Measurements from ENCODE around the gene RSPO3. TPM values are rescaled to one million over a fixed set of nuclear protein-coding genes. Genes with fewer than 3 reads are reported as not detected.
A peak's percentile ranks its signal among the peaks of the same experiment; 100 is the strongest.

Gene RSPO3
- total and polyA plus RNA-seq, 4 donors, result 1.4 to 3.5 (median 1.6) TPM

- H3K4me1 ChIP-seq (ENCODE audit: control insufficient read depth in 4 of 4, insufficient read depth in 4 of 4, low read length in 3 of 4), result no peaks in the 10 kb centered on the region
- H3K9ac ChIP-seq (ENCODE audit: low read depth in 1 of 2, low read length in 2 of 2), result no peak overlapping the region
- TF ChIP-seq ATF3 (IDR thresholded peaks at IDR 0.05), result no peak
- TF ChIP-seq RAD21 (IDR thresholded peaks at IDR 0.05), result no peak
- TF ChIP-seq, protein P1, sequence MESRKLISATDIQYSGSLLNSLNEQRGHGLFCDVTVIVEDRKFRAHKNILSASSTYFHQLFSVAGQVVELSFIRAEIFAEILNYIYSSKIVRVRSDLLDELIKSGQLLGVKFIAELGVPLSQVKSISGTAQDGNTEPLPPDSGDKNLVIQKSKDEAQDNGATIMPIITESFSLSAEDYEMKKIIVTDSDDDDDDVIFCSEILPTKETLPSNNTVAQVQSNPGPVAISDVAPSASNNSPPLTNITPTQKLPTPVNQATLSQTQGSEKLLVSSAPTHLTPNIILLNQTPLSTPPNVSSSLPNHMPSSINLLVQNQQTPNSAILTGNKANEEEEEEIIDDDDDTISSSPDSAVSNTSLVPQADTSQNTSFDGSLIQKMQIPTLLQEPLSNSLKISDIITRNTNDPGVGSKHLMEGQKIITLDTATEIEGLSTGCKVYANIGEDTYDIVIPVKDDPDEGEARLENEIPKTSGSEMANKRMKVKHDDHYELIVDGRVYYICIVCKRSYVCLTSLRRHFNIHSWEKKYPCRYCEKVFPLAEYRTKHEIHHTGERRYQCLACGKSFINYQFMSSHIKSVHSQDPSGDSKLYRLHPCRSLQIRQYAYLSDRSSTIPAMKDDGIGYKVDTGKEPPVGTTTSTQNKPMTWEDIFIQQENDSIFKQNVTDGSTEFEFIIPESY (IDR thresholded peaks at IDR 0.05), result no peak
- TF ChIP-seq NR2F2 (IDR thresholded peaks at IDR 0.05), result no peak
- TF ChIP-seq, protein P2, sequence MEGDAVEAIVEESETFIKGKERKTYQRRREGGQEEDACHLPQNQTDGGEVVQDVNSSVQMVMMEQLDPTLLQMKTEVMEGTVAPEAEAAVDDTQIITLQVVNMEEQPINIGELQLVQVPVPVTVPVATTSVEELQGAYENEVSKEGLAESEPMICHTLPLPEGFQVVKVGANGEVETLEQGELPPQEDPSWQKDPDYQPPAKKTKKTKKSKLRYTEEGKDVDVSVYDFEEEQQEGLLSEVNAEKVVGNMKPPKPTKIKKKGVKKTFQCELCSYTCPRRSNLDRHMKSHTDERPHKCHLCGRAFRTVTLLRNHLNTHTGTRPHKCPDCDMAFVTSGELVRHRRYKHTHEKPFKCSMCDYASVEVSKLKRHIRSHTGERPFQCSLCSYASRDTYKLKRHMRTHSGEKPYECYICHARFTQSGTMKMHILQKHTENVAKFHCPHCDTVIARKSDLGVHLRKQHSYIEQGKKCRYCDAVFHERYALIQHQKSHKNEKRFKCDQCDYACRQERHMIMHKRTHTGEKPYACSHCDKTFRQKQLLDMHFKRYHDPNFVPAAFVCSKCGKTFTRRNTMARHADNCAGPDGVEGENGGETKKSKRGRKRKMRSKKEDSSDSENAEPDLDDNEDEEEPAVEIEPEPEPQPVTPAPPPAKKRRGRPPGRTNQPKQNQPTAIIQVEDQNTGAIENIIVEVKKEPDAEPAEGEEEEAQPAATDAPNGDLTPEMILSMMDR (IDR thresholded peaks at IDR 0.05; ENCODE audit: low read depth, low read length, missing input control), result no peak
- TF ChIP-seq MAX (IDR thresholded peaks at IDR 0.05), result no peak
- TF ChIP-seq GABPA (IDR thresholded peaks at IDR 0.05 in 1 of 2, conservative IDR thresholded peaks at IDR 0.05 in 1 of 2), result no peak
- 71% methylated on average over 3 of the region's 3 CpGs for WGBS
- H3K27me3 ChIP-seq (ENCODE audit: control insufficient read depth in 4 of 4, insufficient read depth in 4 of 4, low read length in 3 of 4), result no peaks in the 10 kb centered on the region
- no peak overlapping the region for H3K27ac ChIP-seq (ENCODE audit: low read depth in 1 of 2, low read length in 2 of 2)
- H3K9me3 ChIP-seq (ENCODE audit: control insufficient read depth in 4 of 4, low read length in 3 of 4), result no peaks in the 10 kb centered on the region
- DNase-seq (ENCODE audit: low spot score), result no peak
- H3K4me3 ChIP-seq (ENCODE audit: low read depth in 1 of 3, low read length in 3 of 3), result no peak overlapping the region
- no peaks in the 10 kb centered on the region for H3K36me3 ChIP-seq (ENCODE audit: control insufficient read depth in 4 of 4, insufficient read depth in 3 of 4, low read depth in 1 of 4, low read length in 3 of 4)
These were observed 74.6 kb downstream of the RSPO3 start for GRCh38 chr6:127192911-127193541.

GRCh38 chr6:127195833-127196232 lies 77.4 kb downstream of the RSPO3 start:
- Histone ChIP-seq H3K27ac (ENCODE audit: low read depth in 1 of 2, low read length in 2 of 2) (no peak overlapping the region), H3K36me3 (ENCODE audit: control insufficient read depth in 4 of 4, insufficient read depth in 3 of 4, low read depth in 1 of 4, low read length in 3 of 4) (no peaks in the 10 kb centered on the region), H3K27me3 (ENCODE audit: control insufficient read depth in 4 of 4, insufficient read depth in 4 of 4, low read length in 3 of 4) (no peaks in the 10 kb centered on the region), H3K9ac (ENCODE audit: low read depth in 1 of 2, low read length in 2 of 2) (no peak overlapping the region), H3K4me1 (ENCODE audit: control insufficient read depth in 4 of 4, insufficient read depth in 4 of 4, low read length in 3 of 4) (no peaks in the 10 kb centered on the region), H3K4me3 (ENCODE audit: low read depth in 1 of 3, low read length in 3 of 3) (no peak overlapping the region), H3K9me3 (ENCODE audit: control insufficient read depth in 4 of 4, low read length in 3 of 4) (no peaks in the 10 kb centered on the region)
- TF ChIP-seq FOXA2 (IDR thresholded peaks at IDR 0.05) (no peak), NR2F2 (IDR thresholded peaks at IDR 0.05) (no peak), YY1 (IDR thresholded peaks at IDR 0.05) (no peak), RAD21 (IDR thresholded peaks at IDR 0.05) (peak; percentile 63 to 69), GABPA (IDR thresholded peaks at IDR 0.05 in 1 of 2, conservative IDR thresholded peaks at IDR 0.05 in 1 of 2) (no peak)
- DNase-seq (ENCODE audit: low spot score), result no peak
- 29% methylated on average over 3 of the region's 3 CpGs for WGBS

- no peaks in the 10 kb centered on the region for H3K4me1 ChIP-seq (ENCODE audit: control insufficient read depth in 4 of 4, insufficient read depth in 4 of 4, low read length in 3 of 4)
- H3K27me3 ChIP-seq (ENCODE audit: control insufficient read depth in 4 of 4, insufficient read depth in 4 of 4, low read length in 3 of 4), result no peaks in the 10 kb centered on the region
- no peak overlapping the region for H3K27ac ChIP-seq (ENCODE audit: low read depth in 1 of 2, low read length in 2 of 2)
- WGBS, result 80% methylated on average over 5 of the region's 5 CpGs
- H3K4me3 ChIP-seq (ENCODE audit: low read depth in 1 of 3, low read length in 3 of 3), result no peak overlapping the region
- DNase-seq (ENCODE audit: low spot score), result no peak
- H3K36me3 ChIP-seq (ENCODE audit: control insufficient read depth in 4 of 4, insufficient read depth in 3 of 4, low read depth in 1 of 4, low read length in 3 of 4), result no peaks in the 10 kb centered on the region
- H3K9me3 ChIP-seq (ENCODE audit: control insufficient read depth in 4 of 4, low read length in 3 of 4), result no peaks in the 10 kb centered on the region
- H3K9ac ChIP-seq (ENCODE audit: low read depth in 1 of 2, low read length in 2 of 2), result no peak overlapping the region
- TF ChIP-seq JUND (IDR thresholded peaks at IDR 0.05) (no peak), MAX (IDR thresholded peaks at IDR 0.05) (no peak), TAF1 (conservative IDR thresholded peaks at IDR 0.05) (no peak), RAD21 (IDR thresholded peaks at IDR 0.05) (no peak), FOXA2 (IDR thresholded peaks at IDR 0.05) (no peak), YY1 (IDR thresholded peaks at IDR 0.05) (no peak), NR2F2 (IDR thresholded peaks at IDR 0.05) (no peak), EGR1 (IDR thresholded peaks at IDR 0.05; ENCODE audit: low read depth in 2 of 2) (no peak), ATF3 (IDR thresholded peaks at IDR 0.05) (no peak), GABPA (IDR thresholded peaks at IDR 0.05 in 1 of 2, conservative IDR thresholded peaks at IDR 0.05 in 1 of 2) (no peak), HNF4A (conservative IDR thresholded peaks at IDR 0.05) (no peak), FOXA1 (IDR thresholded peaks at IDR 0.05) (no peak), SP1 (IDR thresholded peaks at IDR 0.05) (no peak), HNF4G (IDR thresholded peaks at IDR 0.05) (no peak), RXRA (IDR thresholded peaks at IDR 0.05) (no peak)
- TF ChIP-seq, protein P2 (IDR thresholded peaks at IDR 0.05; ENCODE audit: low read depth, low read length, missing input control), result no peak
These were observed 80.1 kb downstream of the RSPO3 start for GRCh38 chr6:127198549-127198948.
